AG09319 (cell line): Measurements from ENCODE around the gene ZBTB18.

Source experiments
- DNase-seq: peaks from one replicate; pipeline ENCODE4 v3.0.0-alpha.2; 2010; ENCODE audit warnings: low read depth; ENCODE audit errors: extremely low read depth
- CTCF ChIP-seq: IDR thresholded peaks from 2 replicates; pipeline ENCODE4 v1.5.1; 2011; ENCODE audit warnings: low read depth, mild to moderate bottlenecking, inconsistent platforms, low read length, moderate library complexity

ZBTB18 gene

DNA sequence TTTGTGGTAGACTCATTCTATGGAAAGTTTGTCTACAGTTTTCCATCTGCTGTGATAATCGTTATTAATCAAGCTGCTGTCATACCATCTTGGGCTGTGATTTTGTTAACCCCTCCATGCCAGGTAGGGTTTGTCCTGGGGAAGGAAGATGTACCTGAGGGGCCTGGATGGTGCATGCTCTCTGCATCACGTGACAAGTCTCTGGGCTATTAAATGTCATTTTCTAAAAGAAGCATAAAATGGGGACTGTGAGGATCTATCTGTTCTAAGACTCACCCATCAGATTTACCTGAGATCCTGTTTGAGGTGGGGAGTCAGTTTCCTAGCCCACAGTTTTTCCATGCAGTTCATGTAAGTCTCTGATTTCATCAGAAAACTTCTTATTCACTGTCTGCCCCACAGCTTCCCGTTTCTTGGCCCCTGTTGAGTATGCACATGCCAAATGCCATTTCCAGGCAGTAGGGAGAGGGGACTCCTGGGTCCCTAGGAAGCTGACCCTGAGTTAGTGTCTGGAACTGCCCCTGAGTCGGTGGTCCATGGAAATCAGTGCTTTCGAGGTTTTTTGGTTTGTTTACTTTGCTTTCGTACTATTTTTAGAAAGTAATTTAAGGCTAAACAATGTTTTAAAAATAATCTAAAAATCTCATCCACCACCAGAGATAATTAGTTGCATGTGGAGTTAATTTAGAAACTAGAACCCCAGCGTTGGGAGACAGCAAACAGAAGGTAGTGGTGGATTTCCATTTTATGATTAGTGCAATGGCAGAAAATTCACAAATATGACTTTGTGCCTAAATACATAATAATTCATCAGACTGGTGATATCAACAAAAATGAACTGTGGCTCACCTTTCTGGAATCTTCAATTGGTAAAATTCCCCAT lies 46.7 kb downstream of the ZBTB18 start:
- DNase-seq, result no peak
- no peak for TF ChIP-seq CTCF

GRCh38 chr1:244099258-244099930 lies 48.3 kb downstream of the ZBTB18 start:
- no peak for TF ChIP-seq CTCF

GRCh38 chr1:244100276-244100675 lies 49.2 kb downstream of the ZBTB18 start:
- no peak for TF ChIP-seq CTCF
- no peak for DNase-seq

More at GRCh38 chr1:244099258-244099930, 48.3 kb downstream of the ZBTB18 start:
- DNase-seq, result no peak

- DNase-seq, result no peak
- TF ChIP-seq CTCF, result no peak
Measured at GRCh38 chr1:244100704-244101453, 49.8 kb downstream of the ZBTB18 start.

- DNase-seq, result no peak
- TF ChIP-seq CTCF, result no peak
Measured at GRCh38 chr1:244102046-244102445, 51.0 kb downstream of the ZBTB18 start.

DNA sequence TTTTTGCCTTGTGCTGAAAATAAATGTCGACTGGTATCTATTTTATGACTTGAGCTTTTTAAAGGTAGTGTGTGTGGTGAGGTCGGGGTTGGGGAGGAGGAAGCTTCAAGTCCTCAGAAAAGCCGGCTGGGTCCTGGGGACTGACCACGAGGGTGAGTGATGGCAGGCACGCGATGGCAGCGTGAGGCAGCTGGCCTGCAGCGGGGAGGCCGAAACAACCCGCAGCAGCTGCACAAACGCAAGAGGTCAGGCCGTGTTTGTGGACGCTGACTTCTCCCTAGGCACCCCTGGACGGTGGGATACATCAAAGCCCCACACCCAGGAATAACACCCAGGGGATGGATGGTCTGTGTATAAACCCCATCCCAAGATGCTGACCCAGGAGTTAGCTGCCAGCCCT lies 51.4 kb downstream of the ZBTB18 start:
- no peak for DNase-seq
- TF ChIP-seq CTCF, result no peak
